Lung (tissue), 12 donors: ENCODE results near the gene ZFP91. TPM values are rescaled to one million over a fixed set of nuclear protein-coding genes. Genes with fewer than 3 reads are reported as not detected.

Experiments used
- ATAC-seq: fragments of 200-7000 bp; cut with Tn5 transposase; one replicate; pipeline ENCODE4 v1.9.1; 2020; ENCODE audit warnings: moderate number of reproducible peaks; ENCODE audit not compliant: insufficient read depth, low FRiP score
- DNase-seq, 3 donors: peaks; one replicate each; pipeline ENCODE4 v3.0.0-alpha.2; 2013 to 2017
- H3K27ac ChIP-seq, 2 donors: one replicate each; pipeline ENCODE4 v1.5.1; 2013; ENCODE audit warnings: mild to moderate bottlenecking in 2 of 2, moderate library complexity in 2 of 2, control low read depth in 1 of 2, inconsistent platforms in 1 of 2, low read depth in 1 of 2, low read length in 1 of 2
- H3K27me3 ChIP-seq, 3 donors: one replicate each; pipeline ENCODE4 v1.5.1; 2013; ENCODE audit warnings: low read length in 2 of 3; ENCODE audit not compliant: control insufficient read depth in 3 of 3, insufficient read depth in 3 of 3
- H3K36me3 ChIP-seq, 4 donors: one replicate each; pipeline ENCODE4 v1.5.1; 2013; ENCODE audit warnings: low read length in 4 of 4, mild to moderate bottlenecking in 1 of 4, moderate library complexity in 1 of 4; ENCODE audit not compliant: control insufficient read depth in 4 of 4, insufficient read depth in 4 of 4
- H3K4me1 ChIP-seq, 5 donors: one replicate each; pipeline ENCODE4 v1.5.1; 2013; ENCODE audit warnings: low read length in 5 of 5, mild to moderate bottlenecking in 2 of 5, moderate library complexity in 1 of 5; ENCODE audit not compliant: control insufficient read depth in 5 of 5, insufficient read depth in 5 of 5
- H3K4me3 ChIP-seq: one replicate; pipeline ENCODE4 v1.5.1; 2013; ENCODE audit warnings: mild to moderate bottlenecking, control low read depth, moderate library complexity
- H3K9ac ChIP-seq, 2 donors: one replicate each; pipeline ENCODE4 v1.5.1; 2013; ENCODE audit warnings: low read length in 2 of 2, control low read depth in 1 of 2; ENCODE audit not compliant: insufficient read depth in 1 of 2
- H3K9me3 ChIP-seq, 4 donors: one replicate each; pipeline ENCODE4 v1.5.1; 2013; ENCODE audit warnings: low read length in 3 of 4, mild to moderate bottlenecking in 1 of 4, moderate library complexity in 1 of 4; ENCODE audit not compliant: control insufficient read depth in 4 of 4, insufficient read depth in 3 of 4
- WGBS, 2 donors: extraction: QIAGEN DNeasy Blood & Tissue Kit; methylation state at CpG; one replicate each; pipeline ENCODE4 v1.1.7; 2013; 5-methylcytosine and 5-hydroxymethylcytosine counted together
- polyA plus RNA-seq, 2 donors: library from polyadenylated mRNA; stranded (reverse); fragments of 200-250 nt; gene quantifications; one replicate each; pipeline ENCODE4 v1.2.1, GENCODE V29; 2013
- total RNA-seq, 2 donors: library from RNA; depleted of rRNA in 1 of 2; stranded (reverse); fragments of >200 nt in 1 of 2; gene quantifications; one replicate each; pipeline ENCODE4 v1.2.1, GENCODE V29; 2014 to 2021
- TF ChIP-seq, protein P1 (sequence below): IDR thresholded peaks from 2 replicates; pipeline ENCODE4 v1.5.1; 2012; ENCODE audit warnings: mild to moderate bottlenecking; ENCODE audit errors: control extremely low read depth, extremely low read depth
- donor health status: control.
- donor health status: control.
- donor health status: Bipolar disorder and iron deficiency.
- donor health status: healthy.
- donor health status: DM: yes; HTN: yes; CAD: no.

The ZFP91 gene
- total and polyA plus RNA-seq, 4 donors: 11.1 to 47.0 (median 31.2) TPM

DNA sequence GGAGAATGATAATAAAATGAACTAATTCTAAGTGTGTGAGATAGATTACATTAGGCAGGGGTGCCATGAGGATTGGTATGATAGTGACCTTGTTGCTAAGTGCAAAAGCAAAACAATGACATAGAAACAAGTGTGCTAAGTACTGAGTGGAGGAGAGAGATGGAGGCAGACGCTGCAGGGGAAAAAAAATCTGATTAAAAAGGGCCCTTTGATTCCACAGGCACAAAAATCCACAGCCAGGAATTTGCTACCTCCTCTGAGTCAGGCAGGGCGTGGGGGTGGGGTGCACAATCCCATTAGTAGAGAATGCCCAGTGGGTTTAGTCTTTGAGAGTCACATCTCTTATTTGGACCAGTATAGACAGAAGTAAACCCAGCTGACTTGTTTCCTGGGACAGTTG lies 43.5 kb downstream of the ZFP91 start, which contains the start of gene CNTF:
TSS of gene CNTF (plus strand) at position 322 of the 400 bp plus-strand sequence. CDS start 88 bp downstream, outside the sequence.
- Histone ChIP-seq H3K9me3 (no peaks in the 10 kb centered on the region), H3K4me1 (peaks cover 0 to 24% (median 0%) of the 10 kb centered on the region in 5 donors), H3K9ac (no peak within 1 kb of the TSS), H3K27ac (no peak within 1 kb of the TSS), H3K27me3 (no peaks in the 10 kb centered on the region), H3K4me3 (no peak within 1 kb of the TSS), H3K36me3 (peaks cover 17 to 40% (median 36%) of the 10 kb centered on the region in 4 donors)
- TF ChIP-seq, protein P1, sequence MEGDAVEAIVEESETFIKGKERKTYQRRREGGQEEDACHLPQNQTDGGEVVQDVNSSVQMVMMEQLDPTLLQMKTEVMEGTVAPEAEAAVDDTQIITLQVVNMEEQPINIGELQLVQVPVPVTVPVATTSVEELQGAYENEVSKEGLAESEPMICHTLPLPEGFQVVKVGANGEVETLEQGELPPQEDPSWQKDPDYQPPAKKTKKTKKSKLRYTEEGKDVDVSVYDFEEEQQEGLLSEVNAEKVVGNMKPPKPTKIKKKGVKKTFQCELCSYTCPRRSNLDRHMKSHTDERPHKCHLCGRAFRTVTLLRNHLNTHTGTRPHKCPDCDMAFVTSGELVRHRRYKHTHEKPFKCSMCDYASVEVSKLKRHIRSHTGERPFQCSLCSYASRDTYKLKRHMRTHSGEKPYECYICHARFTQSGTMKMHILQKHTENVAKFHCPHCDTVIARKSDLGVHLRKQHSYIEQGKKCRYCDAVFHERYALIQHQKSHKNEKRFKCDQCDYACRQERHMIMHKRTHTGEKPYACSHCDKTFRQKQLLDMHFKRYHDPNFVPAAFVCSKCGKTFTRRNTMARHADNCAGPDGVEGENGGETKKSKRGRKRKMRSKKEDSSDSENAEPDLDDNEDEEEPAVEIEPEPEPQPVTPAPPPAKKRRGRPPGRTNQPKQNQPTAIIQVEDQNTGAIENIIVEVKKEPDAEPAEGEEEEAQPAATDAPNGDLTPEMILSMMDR: no peak
- DNase-seq (no peak), ATAC-seq (no peak)
- 81 to 89% methylated on average over 2 of the region's 2 CpGs for WGBS, 2 donors

DNA sequence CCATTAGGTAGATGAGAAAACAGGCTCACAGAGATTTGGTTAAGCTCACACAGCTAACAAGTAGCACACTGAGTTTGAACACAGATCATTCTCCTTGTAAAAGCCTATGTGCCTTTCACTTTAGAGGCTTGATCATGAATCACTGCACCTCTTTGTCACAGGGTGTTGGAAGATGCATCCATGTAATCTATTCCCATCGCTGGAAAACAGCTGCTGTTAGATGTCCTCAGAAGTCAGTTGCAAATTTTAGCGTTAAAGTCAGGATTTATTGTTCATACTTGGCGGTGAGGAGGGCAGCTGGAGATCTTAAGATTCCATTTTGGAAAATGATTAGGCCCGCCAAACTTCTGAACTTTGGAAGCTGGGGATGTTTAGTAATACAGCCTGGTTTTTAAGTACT lies 46.2 kb downstream of the ZFP91 start:
- no peak overlapping the region for H3K9ac ChIP-seq
- H3K36me3 ChIP-seq: peaks cover 12 to 28% (median 18%) of the 10 kb centered on the region in 4 donors
- H3K27ac ChIP-seq: no peak overlapping the region
- TF ChIP-seq, protein P1: no peak
- peaks cover 0 to 17% (median 0%) of the 10 kb centered on the region in 5 donors for H3K4me1 ChIP-seq
- no peaks in the 10 kb centered on the region for H3K9me3 ChIP-seq
- WGBS, 2 donors: 97 to 99% methylated on average over 4 of the region's 4 CpGs
- H3K4me3 ChIP-seq: no peak overlapping the region
- no peaks in the 10 kb centered on the region for H3K27me3 ChIP-seq
- DNase-seq (no peak), ATAC-seq (no peak)

DNA sequence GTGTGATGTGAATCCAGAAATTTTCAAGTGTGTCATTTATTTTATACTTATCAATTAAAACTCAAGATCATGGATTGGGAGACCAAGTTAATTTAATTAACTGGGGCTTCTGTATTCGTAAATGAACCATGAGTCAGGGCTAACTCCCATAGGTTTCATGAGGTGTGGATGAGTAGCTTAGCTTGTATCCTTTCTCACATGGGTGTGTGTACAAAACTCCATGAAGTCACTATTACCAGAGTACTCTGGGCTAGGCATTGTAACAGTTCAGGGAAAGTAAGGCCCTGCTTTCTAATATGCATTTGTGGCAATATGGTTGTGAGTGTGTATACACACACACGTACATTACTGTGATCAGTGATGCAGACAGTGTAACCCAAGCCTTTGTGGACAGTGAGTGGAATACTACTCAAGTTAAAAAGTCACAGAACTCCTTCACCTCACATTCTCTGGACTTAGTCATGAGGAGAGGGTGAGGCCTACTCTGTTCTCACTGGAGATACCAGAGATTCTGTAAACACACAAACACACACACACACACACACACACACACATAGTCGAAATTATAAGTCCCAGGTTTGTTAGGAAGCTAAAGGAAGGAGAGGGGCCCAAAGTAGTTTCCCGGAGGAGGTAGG lies 47.1 kb downstream of the ZFP91 start:
- ATAC-seq (no peak), DNase-seq (no peak)
- Histone ChIP-seq H3K36me3 (peaks cover 12 to 28% (median 17%) of the 10 kb centered on the region in 4 donors), H3K9me3 (no peaks in the 10 kb centered on the region), H3K4me1 (peaks cover 0 to 17% (median 0%) of the 10 kb centered on the region in 5 donors), H3K27ac (no peak overlapping the region), H3K27me3 (no peaks in the 10 kb centered on the region), H3K4me3 (no peak overlapping the region), H3K9ac (no peak overlapping the region)
- TF ChIP-seq, protein P1: no peak
- WGBS, 2 donors: 95% methylated on average over 4 of the region's 4 CpGs
